ENCODE measurements around the gene MYO6.

Gene MYO6

GRCh38 chr6:75770844-75771243 is 21.8 kb downstream of the MYO6 start:
- DNase-seq = no peak

GRCh38 chr6:75775219-75775618 is 26.2 kb downstream of the MYO6 start:
- DNase-seq = no peak

DNA sequence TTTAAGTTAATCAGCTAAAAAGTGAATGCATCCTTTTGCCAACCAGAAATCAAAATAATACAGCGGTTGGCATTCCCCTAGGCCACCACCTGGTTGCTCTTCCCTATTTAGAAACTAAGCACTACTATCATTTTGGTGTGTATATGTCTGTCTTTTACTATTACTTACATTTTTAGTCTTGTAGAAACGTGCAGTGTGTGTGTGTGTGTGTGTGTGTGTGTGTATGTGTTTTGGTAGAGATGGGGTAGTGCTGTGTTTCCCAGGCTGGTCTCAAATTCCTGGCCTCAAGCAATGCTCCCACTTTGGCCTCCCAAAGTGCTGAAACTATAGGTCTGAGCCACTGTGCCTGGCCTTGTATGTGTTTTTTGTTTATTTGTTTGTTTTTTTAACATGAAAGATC is 27.4 kb downstream of the MYO6 start:
- no peak for DNase-seq

GRCh38 chr6:75778757-75779156 is 29.7 kb downstream of the MYO6 start:
- no peak for DNase-seq

GRCh38 chr6:75786152-75786551 is 37.1 kb downstream of the MYO6 start:
- DNase-seq = no peak

- no peak for DNase-seq
Observed at GRCh38 chr6:75788894-75789293, 39.9 kb downstream of the MYO6 start.

- no peak for DNase-seq
Observed at GRCh38 chr6:75791881-75792280, 42.8 kb downstream of the MYO6 start.

DNA sequence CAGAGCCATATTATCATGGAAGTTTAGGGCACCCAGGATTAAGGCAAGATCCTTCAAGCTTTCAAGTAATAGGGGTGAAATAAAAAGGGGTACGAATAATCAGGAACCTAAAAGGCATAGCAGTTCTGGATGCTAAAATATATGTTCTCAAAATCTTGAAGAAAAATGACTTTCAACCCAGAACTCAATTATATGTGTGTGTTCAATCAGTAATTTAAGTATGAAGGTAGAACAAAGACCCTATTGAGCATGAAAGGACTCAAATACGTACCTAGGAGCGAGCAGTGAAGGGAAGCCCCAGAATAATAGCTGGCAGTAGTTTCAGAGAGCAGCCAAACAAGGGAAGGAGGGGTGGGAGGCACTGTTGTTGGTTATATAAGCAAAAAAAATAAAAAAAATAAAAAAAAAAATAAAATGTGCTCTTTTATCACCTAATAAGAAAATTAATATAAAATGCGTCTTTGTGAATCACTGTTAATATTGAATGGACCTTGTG is 45.4 kb downstream of the MYO6 start:
- DNase-seq = no peak

GRCh38 chr6:75794954-75795739 is 46.1 kb downstream of the MYO6 start:
- no peak for DNase-seq

GRCh38 chr6:75796723-75797122 is 47.7 kb downstream of the MYO6 start:
- DNase-seq = no peak

- DNase-seq = no peak
Observed at GRCh38 chr6:75800133-75800532, 51.1 kb downstream of the MYO6 start.

- no peak for DNase-seq
Observed at GRCh38 chr6:75800708-75801505, 51.9 kb downstream of the MYO6 start.

- DNase-seq = no peak
Observed at GRCh38 chr6:75802366-75802765, 53.3 kb downstream of the MYO6 start.

- no peak for DNase-seq
Observed at GRCh38 chr6:75808507-75808906, 59.5 kb downstream of the MYO6 start.

- no peak for DNase-seq
Observed at GRCh38 chr6:75812560-75812959, 63.5 kb downstream of the MYO6 start.

DNA sequence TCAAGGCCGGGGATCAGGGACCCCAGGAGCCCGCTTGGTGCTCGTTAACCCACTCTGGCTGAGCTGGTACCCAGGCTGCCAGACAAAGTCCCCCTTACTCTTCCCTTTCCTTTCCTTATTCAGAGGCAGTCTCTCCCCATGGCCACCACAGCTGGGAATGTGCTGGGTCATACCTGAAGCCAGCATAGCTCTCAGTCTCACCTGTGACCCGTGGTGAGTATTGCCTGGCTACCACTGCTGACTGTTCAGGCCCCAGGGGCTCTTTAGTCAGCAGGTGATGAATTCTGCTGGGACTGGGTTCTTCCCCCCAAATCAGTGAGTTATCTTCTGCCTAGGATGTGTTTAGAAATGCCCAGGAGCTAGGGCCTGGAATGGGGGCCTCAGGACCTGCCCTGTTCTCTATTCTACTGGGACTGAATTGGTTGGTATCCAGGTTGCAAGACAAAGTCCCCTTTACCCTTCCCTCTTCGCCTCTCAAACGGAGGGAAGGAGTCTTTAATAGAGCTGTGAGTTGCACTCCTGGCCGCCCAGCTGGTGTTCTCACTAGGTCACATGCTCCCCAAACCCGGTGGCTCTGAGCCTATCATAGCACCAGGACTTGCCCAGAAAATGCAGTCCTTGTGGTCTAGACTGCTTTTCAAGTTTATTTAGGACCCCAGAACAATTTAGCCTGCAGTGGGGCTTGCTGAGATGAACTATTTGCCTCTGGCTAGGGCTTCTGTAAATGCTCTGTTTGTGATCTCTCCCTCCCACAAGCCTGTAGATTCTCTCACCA is 64.6 kb downstream of the MYO6 start:
- no peak for DNase-seq

GRCh38 chr6:75815756-75816155 is 66.7 kb downstream of the MYO6 start:
- DNase-seq = no peak

- DNase-seq = no peak
Observed at GRCh38 chr6:75818098-75818855, 69.2 kb downstream of the MYO6 start.

DNA sequence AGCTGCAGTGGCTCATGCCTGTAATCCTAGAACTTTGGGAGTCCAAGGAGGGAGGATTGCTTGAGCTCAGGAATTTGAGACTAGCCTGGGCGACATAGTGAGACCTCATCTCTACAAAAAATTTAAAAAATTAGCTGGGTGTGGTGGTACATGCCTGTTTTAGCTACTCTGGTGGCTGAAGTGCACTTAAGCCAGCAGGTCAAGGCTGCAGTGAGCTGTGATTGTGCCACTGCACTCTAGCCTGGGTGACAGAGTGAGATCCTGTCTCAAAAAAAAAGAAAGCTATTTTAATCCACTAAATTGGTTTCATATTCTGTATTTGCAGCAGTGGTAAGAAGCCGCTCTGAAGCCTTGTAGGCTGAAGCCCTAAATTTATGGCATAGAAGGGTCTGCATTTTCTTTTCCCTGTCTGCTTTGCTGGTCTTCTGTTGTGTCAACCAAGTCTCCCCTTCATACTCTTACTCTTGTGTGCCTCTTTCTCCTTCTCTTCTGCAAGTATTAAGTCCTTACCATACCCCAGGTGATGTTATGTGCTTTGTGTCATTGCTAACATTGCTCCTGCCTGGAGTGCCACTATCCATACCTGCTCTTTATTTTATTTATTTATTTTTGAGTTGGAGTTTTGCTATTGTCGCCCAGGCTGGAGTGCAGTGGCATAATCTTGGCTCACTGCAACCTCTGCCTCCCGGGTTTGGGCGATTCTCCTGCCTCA is 70.9 kb downstream of the MYO6 start:
- no peak for DNase-seq

- DNase-seq = no peak
Observed at GRCh38 chr6:75824160-75824559, 75.1 kb downstream of the MYO6 start.

DNA sequence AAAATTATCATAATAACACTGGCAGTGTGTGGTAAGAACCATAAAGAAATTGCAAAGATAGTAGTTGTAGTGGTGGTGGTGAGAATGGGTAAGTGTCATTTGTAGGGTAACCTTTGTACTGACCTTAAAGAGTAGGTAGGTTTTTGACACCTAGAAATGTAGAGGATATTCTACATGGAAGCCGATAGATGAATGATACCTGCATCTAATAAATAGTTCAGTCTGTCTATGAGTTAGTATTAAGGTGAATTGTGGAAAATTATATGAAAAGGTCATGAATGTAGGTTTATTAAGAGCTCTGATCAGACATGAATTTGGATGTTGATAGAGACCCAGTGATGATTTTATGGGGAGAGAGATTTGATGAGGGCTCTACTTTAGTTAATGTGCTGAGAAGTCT is 78.1 kb downstream of the MYO6 start:
- DNase-seq = no peak

All from activated gamma-delta T cell (primary cell).